Calu3 (cell line): Measurements from ENCODE around the gene CLCA1. TPM values are rescaled to one million over a fixed set of nuclear protein-coding genes. Genes with fewer than 3 reads are reported as not detected.

Experiments
- BruUV-seq: library from RNA; stranded (reverse); fragments of 400-500 nt; replicated peaks from 2 replicates; lab custom pipeline; 2021; lab: Mats Ljungman, UMichigan
- CTCF ChIA-PET: fragments of 300-600 bp; sonication (Branson Sonifier 250); formaldehyde crosslinking; loops from one replicate; lab custom pipeline; 2022; ENCODE audit warnings: antibody characterized with exemption; lab: Charles Lee
- DNase-seq: peaks from one replicate; pipeline ENCODE4 v3.0.0; 2022
- H3K27ac Mint-ChIP-seq: one replicate; pipeline ENCODE4 v1.8.0; 2022; ENCODE audit warnings: mixed read lengths; ENCODE audit not compliant: unreplicated experiment
- H3K27me3 Mint-ChIP-seq: one replicate; pipeline ENCODE4 v1.8.0; 2022; ENCODE audit warnings: mixed read lengths; ENCODE audit not compliant: unreplicated experiment
- H3K36me3 Mint-ChIP-seq: one replicate; pipeline ENCODE4 v1.8.0; 2022; ENCODE audit warnings: mild to moderate bottlenecking, moderate library complexity, mixed read lengths; ENCODE audit not compliant: insufficient read depth, unreplicated experiment
- H3K4me1 Mint-ChIP-seq: one replicate; pipeline ENCODE4 v1.8.0; 2022; ENCODE audit warnings: mild to moderate bottlenecking, low read depth, mixed read lengths; ENCODE audit not compliant: unreplicated experiment
- H3K4me3 Mint-ChIP-seq: one replicate; pipeline ENCODE4 v1.8.0; 2022; ENCODE audit warnings: mild to moderate bottlenecking, low read depth, moderate library complexity, mixed read lengths; ENCODE audit not compliant: unreplicated experiment
- H3K9me3 Mint-ChIP-seq: one replicate; pipeline ENCODE4 v1.8.0; 2022; ENCODE audit warnings: low read depth, mixed read lengths; ENCODE audit not compliant: unreplicated experiment
- CTCF ChIP-seq: fragments of 200-600 bp; IDR thresholded peaks from one replicate; pipeline ENCODE4 v1.8.0; 2022; ENCODE audit warnings: antibody characterized with exemption; ENCODE audit not compliant: unreplicated experiment
- intact Hi-C: fragments of 100-400 bp; cut with micrococcal nuclease; formaldehyde crosslinking; loops from one replicate; pipeline ENCODE4 v1.10.0; 2022; ENCODE audit not compliant: unreplicated experiment
- total RNA-seq: library from RNA; stranded (reverse); gene quantifications from 2 replicates; pipeline ENCODE4 v1.2.3, GENCODE V29; 2022

Gene CLCA1
- total RNA-seq, 1 experiment from 2014 or later = not detected

GRCh38 chr1:86455073-86455472, 13.7 kb upstream of the CLCA1 start:
- Mint-ChIP-seq H3K27ac (no peak overlapping the region), H3K4me3 (no peak overlapping the region), H3K9me3 (no peaks in the 10 kb centered on the region), H3K36me3 (no peaks in the 10 kb centered on the region), H3K4me1 (no peaks in the 10 kb centered on the region), H3K27me3 (no peaks in the 10 kb centered on the region)
- CTCF ChIA-PET = no interaction called here
- intact Hi-C loops = no loop called here
- no peak for TF ChIP-seq CTCF
- no peak for DNase-seq
- no TSS peak for BruUV-seq

GRCh38 chr1:86460998-86461397, 7.7 kb upstream of the CLCA1 start:
- Mint-ChIP-seq H3K27ac (no peak overlapping the region), H3K4me1 (no peaks in the 10 kb centered on the region), H3K36me3 (no peaks in the 10 kb centered on the region), H3K27me3 (no peaks in the 10 kb centered on the region), H3K4me3 (no peak overlapping the region), H3K9me3 (no peaks in the 10 kb centered on the region)
- CTCF ChIA-PET = no interaction called here
- TF ChIP-seq CTCF = no peak
- no peak for DNase-seq
- no TSS peak for BruUV-seq
- intact Hi-C loops = no loop called here

- Mint-ChIP-seq H3K27ac (no peak overlapping the region), H3K36me3 (no peaks in the 10 kb centered on the region), H3K4me1 (no peaks in the 10 kb centered on the region), H3K4me3 (no peak overlapping the region), H3K27me3 (no peaks in the 10 kb centered on the region), H3K9me3 (no peaks in the 10 kb centered on the region)
- CTCF ChIA-PET = no interaction called here
- intact Hi-C loops = no loop called here
- BruUV-seq = no TSS peak
- no peak for TF ChIP-seq CTCF
- no peak for DNase-seq
Observed at GRCh38 chr1:86461482-86461881, 7.2 kb upstream of the CLCA1 start.

- Mint-ChIP-seq H3K9me3 (no peaks in the 10 kb centered on the region), H3K27ac (no peak overlapping the region), H3K27me3 (peaks cover 5% of the 10 kb centered on the region), H3K36me3 (no peaks in the 10 kb centered on the region), H3K4me1 (no peaks in the 10 kb centered on the region), H3K4me3 (no peak overlapping the region)
- no peak for DNase-seq
- BruUV-seq = no TSS peak
- CTCF ChIA-PET = no interaction called here
- intact Hi-C loops = no loop called here
- no peak for TF ChIP-seq CTCF
Observed at GRCh38 chr1:86464819-86465218, 3.9 kb upstream of the CLCA1 start.
